GM21825 (cell line): ENCODE measurements around the gene CANT1.

Source experiments
- ATAC-seq: cut with Tn5 transposase; IDR thresholded peaks from one replicate; pipeline ENCODE4 v1.9.1; 2021; ENCODE audit warnings: mild to moderate bottlenecking, moderate library complexity; ENCODE audit not compliant: unreplicated experiment

The CANT1 gene

DNA sequence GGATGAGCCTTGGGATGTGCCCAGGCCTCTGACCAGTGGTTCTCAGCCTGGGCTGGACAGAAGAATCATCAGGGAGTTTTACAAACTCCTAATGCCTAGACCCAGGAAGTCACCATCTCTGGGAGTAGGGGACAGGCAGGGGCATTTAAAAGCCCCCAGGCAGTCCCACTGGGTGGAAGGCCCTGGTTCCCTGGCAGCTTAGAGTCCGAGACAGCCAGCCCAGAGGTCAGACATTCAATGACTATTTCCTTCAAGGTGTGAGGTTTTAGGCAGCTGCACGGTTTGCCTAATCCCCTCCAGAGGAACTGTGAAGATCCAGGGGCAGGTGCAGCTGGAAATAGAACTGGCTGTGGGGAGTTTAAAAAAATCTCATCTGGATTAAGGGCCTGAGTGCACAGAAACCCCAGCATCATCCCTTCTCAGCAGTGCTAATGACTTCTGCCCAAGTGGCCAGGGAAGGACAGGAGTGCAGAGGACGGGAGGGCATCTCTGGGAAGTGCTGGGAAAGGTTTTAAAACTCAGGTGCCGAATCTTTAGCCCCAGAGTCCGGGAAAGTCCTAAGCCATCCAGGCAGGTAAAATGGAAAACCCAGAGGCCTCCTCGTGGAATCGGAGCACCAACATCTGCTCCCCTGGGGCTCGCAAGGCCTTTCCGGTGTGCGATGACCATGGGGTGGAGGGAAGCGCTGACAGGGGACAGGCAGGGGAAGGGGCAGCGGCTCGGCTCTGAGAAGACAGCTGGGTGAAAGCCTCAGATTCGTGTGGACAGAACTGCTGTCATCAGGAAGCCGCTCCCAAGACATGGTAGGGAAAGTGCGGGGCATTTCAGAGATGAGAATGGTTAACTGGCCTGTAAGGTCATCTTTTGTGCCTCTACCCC, 28.3 kb downstream of the CANT1 start:
- no peak for ATAC-seq

DNA sequence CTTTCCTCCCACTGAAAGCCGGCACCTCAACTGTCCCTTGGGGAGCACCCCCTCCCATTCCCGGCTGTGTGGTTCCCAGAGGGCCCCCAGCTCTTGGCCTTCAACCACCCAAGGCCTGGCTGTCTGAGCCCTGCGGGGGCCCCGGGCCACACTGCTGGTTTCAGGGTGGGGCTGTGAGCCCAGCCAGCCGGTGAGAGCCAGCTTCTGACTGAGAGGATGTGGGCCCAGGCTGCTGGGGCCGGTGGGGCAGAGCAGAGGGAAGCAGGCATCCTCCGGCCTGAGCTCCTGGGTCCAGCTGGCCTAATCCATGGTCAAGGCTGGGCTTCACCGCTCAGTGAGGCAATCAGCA, 29.0 kb downstream of the CANT1 start:
- no peak for ATAC-seq

DNA sequence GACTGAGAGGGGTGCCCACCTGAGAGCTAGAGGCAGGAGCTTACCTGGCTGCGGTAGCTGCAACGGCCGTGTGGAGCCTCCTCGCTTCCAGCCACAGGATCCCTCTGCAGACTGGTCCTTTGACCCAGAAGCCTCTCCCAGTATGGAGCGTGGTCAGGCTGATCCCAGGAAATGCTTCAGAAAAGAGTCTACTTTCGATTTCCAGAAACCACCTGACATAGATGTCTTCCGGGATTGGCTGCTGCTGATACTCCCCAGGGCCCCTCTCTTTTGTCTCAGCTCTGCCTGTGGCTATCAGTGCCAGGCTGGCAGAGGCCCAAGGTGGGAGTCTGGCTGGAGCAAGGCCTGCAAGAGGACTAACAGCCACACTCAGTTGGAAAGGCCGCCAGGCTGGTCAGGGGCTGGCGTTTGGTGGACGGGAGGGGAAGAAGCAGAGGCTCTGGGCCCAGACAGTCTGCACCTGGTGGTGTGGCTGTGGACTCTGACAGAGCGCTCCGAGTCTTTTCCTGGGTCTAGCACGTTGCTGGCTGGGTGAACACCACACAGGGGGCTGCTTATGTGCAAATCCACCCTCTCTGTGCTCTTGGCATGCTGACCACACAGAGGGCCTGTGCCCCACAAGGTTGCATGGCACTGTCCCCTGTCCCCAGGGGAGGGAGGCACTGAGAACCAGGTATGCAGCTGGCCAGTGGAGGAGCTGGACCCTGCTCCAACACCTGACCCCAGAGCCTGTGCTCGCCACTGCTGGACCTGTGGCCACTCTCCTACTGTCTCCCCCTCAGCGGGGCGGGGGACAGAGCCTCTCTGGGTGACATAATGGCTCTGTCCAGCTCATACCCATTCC, 29.6 kb downstream of the CANT1 start, which contains the start of gene LGALS3BP:
LGALS3BP (minus strand) TSS at position 144 of the 844 bp plus-strand sequence. CDS start 2,732 bp downstream, outside the sequence.
- ATAC-seq = no peak

DNA sequence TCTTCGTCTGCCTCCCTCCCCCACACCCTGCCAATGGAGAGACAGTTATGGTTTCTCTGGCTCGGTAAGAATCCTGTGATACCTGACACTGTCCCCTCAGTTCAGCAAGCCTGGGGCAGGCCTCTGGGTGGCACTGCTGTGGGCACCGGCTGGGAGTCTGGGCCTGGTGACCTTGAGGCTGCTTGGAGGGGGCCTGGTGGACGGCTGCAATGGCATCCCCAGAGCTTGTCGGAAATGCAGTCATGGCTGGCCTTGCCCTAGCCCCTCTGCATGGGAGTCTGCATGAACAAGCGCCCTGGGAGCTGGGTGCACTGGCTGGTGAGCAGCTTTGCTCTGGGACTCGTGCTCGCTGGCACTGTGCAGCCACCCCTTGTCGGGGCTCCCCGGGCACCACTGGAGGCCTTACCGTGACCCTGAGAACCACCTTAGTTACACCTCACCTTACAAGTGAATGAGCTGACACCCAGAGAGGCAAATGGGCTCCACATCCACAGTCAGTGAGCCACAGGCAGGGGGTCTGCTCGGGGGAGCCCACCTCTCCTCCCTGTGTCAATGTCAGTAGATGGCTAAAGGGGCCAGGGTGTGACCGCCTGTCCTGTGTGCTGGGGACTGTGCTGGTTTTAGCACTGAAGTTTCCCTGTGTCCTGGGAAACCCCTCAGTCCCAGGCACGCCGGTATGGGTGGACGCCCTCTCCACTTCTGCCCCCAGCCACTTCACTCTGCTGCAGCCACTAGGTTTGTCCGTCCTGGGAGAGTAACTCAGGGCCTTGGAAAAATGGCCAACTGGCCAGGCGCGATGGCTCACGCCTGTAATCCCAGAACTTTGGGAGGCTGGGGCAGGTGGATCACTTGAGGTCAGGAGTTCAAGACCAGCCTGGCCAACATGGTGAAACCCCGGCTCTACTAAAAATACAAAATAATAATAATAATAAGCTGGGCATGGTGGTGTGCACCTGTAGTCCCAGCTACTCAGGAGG, 31.3 kb downstream of the CANT1 start:
- ATAC-seq = no peak

DNA sequence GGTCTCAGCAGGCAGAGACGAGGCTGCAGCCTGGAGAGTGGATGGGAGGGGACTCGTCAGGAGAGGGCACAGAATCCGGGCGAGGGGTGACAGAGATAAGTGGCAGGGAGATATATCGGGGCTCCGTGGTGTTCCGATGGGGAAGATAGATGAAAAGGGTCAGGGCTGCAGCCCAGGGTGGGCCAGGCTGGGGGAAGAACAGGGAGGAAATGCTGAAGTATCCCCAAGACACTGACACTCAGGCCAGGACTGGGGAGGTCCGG, 32.0 kb downstream of the CANT1 start:
- ATAC-seq = no peak

DNA sequence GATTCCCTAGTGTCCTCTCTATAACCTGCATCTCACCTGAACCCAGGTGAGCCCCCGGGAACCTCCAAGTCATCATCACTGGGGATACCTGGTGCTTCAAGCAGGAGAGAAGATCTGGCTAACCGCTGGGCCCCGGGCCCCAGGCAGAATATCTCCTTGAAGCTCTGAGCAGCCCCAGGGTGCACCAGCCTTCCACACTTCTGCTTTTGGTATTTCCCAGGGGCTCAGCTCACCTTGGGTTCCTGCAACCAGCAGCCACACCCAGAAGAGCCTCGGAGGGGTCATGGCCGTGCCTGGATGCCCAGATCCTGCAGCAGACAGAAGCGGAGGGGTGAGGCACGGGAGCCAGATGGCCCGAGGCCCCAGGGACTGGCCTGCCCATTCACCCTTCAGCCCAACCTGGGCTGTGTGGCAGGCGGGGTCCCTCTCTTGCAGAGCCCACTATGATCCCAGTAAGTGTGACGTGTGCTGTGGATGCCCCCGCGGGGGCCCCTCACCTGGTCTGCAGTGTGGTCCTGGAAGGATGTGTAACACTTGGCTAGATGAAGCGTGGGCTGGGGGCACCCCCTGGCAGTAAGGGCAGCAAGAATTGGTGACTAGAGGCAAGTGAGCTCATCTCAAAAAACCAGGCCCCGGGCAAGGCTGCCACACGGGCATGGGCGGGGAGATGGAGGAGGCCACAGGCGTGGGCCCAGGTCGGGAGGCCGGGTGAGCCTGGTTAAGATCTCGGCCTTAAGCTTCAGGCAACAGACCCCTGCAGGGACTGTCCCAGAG, 32.5 kb downstream of the CANT1 start:
- ATAC-seq = no peak

DNA sequence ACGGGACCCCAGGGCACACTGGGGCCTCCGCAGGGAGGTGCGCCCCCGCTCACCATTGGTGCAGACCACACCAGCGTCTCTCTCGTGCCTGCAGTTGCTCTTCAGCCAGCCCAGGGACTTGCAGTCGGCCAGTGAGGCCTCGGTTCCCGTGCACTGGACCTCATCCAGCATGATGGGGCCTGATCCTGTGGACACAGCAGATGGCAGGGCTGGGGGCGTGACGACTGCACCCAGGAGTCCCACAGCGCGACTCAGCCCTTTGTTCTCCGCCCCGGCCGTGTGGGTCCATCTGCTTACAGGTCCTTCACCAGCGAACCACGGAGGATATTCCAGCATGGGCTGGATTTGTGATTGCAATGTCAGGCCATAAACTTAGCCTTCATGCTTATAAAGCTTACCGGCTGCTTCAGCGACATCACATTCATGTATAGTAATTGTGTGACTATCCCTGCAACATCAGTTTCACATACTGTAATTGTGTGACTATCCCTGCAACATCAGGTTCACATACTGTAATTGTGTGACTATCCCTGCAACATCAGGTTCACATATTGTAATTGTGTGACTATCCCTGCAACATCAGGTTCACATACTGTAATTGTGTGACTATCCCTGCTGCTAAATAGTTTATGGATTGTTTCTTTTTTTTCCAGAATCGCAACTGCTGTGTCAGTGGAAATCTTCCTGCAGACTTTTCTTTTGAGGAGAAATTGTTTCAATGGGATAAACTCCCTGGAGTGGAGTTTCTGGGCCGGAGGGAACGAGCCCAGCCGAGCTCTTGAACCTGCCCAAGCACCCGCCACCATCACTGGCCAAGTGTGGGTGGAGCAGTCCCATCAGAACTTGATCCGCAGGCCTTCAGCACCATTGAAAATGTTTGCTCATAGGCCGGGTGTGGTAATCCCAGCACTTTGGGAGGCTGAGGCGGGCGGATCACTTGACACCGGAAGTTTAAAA, 34.7 kb downstream of the CANT1 start:
- ATAC-seq = no peak

DNA sequence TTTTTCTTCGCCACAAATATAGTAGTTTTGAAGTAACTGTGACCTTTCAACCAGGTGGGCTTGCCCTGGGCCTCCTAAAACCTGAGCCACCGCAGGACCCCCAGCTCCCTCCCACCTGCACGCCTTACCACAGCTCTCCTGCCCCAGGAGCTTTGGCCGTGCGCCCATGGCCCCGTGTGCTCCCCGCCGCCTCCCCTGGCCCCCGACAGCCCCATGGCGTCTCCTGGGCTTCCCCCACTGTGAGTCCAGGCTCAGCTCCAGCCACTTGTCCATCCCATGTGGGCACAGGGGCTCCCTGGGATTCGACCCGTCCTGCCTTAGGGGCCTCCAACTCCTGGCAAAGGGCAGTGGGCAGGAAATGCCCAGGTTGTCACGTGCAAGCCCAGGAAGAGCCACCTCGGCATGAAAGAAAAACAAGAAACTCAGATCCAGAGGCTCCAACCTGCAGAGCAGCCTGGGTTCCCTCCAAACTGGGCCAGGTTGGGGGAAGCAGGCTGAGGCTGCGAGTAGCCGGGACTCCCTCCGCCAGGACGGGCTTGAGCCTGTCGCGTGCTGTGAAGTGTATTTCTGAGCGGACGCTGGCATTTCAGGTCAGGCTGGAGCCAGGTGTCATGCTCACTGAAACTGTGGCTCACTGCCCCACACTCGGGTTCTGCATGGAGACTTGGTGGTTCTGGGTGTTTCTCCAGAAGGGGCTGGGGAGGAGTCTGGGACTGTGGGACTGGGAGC, 35.6 kb downstream of the CANT1 start:
- no peak for ATAC-seq

DNA sequence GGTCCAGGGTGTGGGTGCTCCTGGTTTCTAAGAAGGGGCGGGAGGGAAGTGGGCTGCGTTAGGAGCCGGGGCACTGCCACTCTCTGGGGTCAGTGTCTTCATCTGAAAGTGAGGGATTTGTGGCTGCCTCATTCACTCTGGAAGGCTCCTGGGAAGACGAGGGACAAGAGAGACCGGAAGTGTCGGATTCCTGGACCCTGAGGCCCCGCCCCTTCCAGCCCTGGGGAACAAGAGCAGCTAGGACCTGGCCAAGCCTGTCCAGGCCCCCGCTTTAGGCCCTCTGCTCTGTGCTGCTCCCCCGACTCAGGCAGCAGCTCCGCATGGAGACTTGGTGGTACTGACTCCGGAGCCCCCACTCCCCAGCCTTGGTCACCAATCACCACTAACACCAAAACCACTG, 36.4 kb downstream of the CANT1 start:
- ATAC-seq = no peak

DNA sequence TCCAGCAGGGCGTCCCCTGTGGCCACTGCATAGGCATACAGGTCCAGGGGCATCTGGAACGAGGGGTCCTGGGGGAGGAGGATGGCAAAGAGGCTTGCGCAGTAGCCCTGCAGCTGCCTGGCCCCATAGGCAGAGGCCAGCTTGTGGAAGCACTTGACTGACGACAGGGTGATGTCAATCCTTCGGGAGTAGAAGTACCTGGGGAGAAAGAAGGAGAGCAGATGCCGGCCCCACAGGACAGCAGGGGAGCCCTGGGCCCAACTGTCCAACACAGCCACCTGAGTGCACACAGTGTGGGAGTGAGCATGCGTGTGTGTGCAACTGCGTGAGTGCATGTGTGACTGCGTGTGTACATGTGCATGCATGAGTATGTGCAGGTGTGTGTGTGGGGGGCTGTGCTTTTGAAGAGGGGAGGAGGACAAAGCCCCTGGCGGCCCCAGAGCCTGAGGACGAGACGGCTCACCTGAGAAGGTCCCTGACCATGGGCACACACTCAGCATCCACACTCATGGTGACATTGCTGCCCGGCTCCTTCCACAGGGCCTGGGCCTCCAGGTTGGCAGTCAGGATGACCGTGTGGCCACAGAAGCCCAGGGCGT, 37.0 kb downstream of the CANT1 start:
- ATAC-seq = no peak

DNA sequence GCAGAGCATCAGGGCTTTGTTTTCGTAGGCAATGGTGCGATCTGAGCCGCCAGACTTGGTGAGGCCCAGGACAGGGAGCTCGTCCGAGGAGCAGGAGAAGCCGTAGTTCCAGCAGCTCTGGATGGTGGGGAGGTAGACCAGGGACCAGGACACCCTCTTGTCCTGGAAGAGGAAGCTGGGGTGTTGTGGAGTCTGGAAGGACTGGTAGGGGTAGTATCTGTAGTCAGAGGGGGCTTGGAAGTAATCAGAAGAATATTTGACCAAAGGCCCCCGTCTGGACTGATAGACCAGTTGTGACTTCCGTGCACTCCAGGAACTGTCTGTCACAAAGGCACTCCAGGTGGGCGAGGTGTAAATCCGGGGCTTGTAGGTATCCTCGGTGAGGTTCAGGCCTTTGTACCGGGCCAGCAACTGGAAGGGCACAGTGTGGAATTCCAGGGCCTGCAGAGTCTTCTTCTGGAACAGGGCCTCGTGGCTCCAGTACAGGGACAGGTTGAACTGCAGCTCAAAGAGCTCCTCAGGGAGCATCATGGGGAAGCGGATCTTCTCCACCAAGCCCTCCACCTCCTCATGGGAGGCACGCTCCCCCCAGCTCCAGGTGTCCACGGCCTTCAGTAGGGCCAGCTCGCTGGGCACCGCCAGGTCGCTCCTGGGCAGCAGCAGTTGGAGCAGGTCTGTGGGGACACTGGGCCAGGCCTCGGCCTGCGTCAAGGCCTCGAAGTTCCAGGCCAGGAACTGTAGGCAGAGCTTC, 37.6 kb downstream of the CANT1 start:
- ATAC-seq = no peak

DNA sequence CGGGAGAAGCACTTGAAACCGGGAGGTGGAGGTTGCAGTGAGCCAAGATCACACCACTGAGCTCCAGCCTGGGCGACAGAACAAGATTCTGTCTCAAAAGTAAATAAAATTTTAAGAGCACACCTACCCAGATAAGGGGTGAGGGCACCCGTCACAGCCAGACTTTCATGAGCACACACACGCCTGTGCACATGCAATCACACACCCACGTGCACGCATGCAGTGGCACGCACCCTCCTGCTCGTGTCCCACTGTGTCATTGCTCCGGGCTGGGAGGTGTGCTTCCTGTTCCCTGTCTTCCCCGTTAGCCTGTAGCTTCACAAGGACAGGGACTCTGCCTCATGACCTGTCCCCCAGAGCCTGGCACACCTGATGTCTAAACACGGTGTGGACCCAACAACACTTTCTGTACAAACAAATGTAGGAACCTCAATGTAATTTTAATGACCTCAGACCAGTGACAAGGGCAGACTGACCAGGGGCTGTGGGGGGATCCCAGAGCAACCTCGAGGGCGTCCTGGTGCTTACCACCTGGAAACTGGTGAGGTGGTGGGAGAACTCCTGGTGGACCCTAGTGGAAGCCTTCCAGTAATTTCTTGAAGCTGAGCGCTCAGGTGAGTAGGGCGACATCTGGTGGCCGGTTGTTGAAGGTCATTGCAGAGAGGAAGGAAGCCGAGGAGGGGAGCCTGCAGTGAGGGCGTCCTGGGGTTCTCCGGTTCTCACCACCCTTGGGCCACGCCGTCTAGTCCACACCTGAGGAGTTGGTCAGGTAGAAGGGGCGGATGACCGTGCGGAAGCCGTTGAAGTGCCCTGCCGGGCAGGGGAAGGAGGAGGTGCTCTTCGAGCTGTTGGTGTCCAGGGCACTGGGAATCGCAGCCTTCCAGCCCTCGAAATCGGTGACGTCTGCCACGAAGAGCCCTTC, 38.5 kb downstream of the CANT1 start:
- no peak for ATAC-seq

DNA sequence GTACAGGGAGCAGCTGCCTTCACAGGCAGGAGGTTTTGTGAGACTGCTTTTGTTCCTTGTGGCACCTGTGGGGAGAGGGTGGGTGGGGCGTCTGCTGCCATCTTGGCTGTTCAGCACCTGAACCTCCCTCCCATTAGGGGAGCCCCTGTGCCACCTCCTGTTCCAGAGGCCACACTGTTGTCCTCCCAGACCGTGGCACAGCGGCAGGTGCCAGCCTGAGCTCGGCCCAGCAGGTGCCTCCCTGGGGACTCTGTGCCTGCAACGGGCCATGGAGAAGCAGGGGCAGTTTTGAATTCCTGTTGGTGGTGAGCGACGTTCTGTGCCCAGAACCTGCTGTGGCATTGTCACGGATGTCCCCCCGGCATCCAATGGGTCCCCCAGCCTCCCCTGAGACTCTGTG, 39.7 kb downstream of the CANT1 start:
- no peak for ATAC-seq

DNA sequence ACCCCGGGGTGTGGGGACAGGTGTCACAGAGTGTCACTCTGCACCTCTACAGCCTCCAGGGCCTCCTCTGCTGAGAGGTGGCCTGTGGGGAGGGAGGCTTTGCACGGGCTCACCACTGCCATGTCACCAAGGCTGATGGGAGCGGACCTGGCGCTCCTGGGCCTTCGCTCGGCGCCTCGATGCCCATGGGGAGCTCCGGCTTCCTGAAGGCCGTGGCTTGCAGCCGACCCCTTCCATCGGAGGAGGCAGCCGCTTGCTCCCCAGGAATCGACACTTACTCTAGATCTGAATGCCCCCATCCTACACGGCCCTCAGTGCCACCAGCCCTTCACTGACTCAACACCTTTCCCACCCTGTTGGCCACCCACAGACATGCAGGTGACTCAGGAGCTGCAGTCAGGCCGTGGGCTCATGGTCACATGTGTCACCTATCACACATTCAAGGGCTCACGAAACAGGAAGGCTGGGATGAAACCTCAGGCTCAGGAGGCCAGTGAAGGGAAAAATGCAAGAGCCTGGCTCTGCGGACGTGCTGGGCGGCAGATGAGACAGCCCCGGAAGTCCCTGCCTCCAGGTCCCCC, 41.7 kb downstream of the CANT1 start:
- ATAC-seq = no peak

DNA sequence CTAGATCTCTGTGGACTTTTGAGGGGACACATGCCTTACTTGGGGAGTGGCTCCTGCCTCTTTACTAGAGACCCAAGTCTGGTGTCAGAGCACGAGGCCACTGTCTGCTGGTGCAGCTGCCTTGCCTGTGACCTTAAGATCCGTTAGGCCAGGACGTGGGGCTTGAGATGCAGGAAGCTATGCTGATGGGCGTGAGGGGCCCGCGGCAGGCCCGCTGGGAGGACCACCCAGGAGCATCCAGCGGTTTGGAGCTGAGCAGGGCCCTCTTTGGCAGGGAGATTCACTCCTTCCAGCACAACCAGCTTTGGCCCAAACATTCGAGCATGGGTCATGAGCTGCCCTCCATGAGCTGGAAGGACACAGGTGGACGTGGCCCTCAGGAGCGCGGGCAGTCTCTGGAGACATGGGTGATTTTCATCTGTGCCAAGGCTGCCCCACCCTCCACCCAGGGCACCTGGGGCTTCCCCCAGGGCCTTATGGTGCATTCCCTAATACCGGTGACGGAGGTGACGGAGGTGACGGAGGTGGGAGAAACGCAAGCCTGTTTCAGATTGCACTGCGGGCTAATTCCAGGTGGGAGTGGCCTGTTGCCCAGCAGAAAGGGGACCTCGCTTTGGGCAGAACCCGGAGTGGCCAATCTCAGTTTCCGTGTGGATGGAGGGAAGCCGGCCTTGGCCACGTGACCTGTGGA, 42.5 kb downstream of the CANT1 start:
- ATAC-seq = no peak
